SJSA1 (cell line): ENCODE data around the gene EIF3B. TPM values are rescaled to one million over a fixed set of nuclear protein-coding genes. Genes with fewer than 3 reads are reported as not detected.

Source experiments
- total RNA-seq: library from RNA; depleted of rRNA; stranded (reverse); fragments of >200 nt; shearing (Covaris generic); gene quantifications from 2 replicates; pipeline ENCODE4 v1.2.3, GENCODE V29; 2014; rRNA removed

The EIF3B gene
- total RNA-seq, 1 experiment from 2014 or later: 192 TPM

Other genes with a start within 250 kb of the EIF3B start
- 44.0 and 114 TPM in 2 replicates for gene MAD1L1, start 121.9 kb upstream of the EIF3B start, total RNA-seq
- gene MRM2, start 112.6 kb upstream of the EIF3B start, total RNA-seq: 25.0 and 31.6 TPM in 2 replicates
- 50.7 and 86.5 TPM in 2 replicates for gene NUDT1, start 112.6 kb upstream of the EIF3B start, total RNA-seq
- 10.1 and 12.2 TPM in 2 replicates for gene SNX8, start 40.4 kb upstream of the EIF3B start, total RNA-seq
- gene CHST12, start 48.8 kb downstream of the EIF3B start, total RNA-seq: 9.7 and 10.7 TPM in 2 replicates
- gene GRIFIN, start 121.6 kb downstream of the EIF3B start, total RNA-seq: not detected in 2 replicates
- gene LFNG, start 164.9 kb downstream of the EIF3B start, total RNA-seq: 0.97 and 2.4 TPM in 2 replicates
- 33.3 and 49.2 TPM in 2 replicates for gene BRAT1, start 200.7 kb downstream of the EIF3B start, total RNA-seq
- gene IQCE, start 204.2 kb downstream of the EIF3B start, total RNA-seq: 10.9 and 16.1 TPM in 2 replicates